Stimulated activated naive CD8-positive, alpha-beta T cell treated with anti-CD3 and anti-CD28 coated beads, Interleukin-15, Interleukin-2, amounts not matched to agents 100 ng/mL and 50 ng/mL, for 24 hours (primary cell): ENCODE measurements around the gene OXNAD1.
A peak's percentile ranks its signal among the peaks of the same experiment; 100 is the strongest.

Experiments used
- H3K27ac Mint-ChIP-seq: one replicate; pipeline ENCODE4 v1.8.0; 2021; ENCODE audit warnings: mild to moderate bottlenecking, mixed read lengths
- H3K27me3 Mint-ChIP-seq: one replicate; pipeline ENCODE4 v1.8.0; 2021; ENCODE audit warnings: mixed read lengths
- H3K36me3 Mint-ChIP-seq: one replicate; pipeline ENCODE4 v1.8.0; 2021; ENCODE audit warnings: low read depth, mixed read lengths
- H3K4me1 Mint-ChIP-seq: one replicate; pipeline ENCODE4 v1.8.0; 2021; ENCODE audit warnings: low read depth, mixed read lengths
- H3K4me3 Mint-ChIP-seq: one replicate; pipeline ENCODE4 v1.8.0; 2021; ENCODE audit warnings: mild to moderate bottlenecking, mixed read lengths
- H3K9me3 Mint-ChIP-seq: one replicate; pipeline ENCODE4 v1.8.0; 2021; ENCODE audit warnings: mixed read lengths

OXNAD1 gene

DNA sequence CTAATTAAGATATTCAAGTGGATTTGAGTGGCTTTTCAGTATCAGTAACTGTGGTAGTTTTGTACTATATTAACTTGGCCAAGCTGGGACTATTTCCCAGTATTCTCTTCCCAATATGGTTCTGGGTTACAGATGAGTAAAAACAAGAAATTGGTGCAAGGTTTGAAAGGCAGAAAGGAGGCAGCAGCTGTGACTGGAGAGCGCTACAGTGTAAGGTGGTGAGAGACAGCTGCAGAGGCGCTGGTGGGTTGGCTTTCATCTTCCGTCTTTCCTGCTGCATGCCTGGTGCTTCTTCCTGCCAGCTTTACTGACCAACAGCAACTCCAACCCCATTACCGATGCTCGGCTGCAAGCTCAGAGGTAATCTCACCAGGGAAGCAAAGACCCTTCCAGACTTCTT is 10.1 kb upstream of the OXNAD1 start:
- Mint-ChIP-seq H3K27me3 (no peaks in the 10 kb centered on the region), H3K36me3 (peaks cover 8% of the 10 kb centered on the region), H3K4me1 (peaks cover 13% of the 10 kb centered on the region), H3K27ac (no peak overlapping the region), H3K4me3 (no peak overlapping the region), H3K9me3 (no peaks in the 10 kb centered on the region)

DNA sequence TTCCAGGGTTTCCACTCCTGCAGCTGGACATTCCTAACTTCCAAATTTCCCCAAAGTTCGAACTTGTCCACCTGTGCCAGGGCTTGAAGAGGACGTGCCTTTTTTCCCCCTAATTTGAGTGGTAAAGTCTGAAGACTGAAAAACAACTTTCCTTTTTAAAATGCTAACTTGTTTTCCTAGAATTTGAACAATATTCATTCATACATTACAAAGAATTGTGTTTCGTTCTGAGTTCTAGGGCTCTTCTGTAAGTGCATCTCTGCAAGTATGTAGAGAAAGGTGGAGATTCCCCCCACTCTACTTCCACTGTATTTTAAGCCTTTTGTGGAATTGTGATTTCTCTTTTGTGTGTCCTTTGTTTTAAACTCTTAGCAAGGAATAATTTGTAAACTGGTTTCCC is 9.7 kb upstream of the OXNAD1 start:
- peaks cover 12% of the 10 kb centered on the region for H3K36me3 Mint-ChIP-seq
- H3K4me3 Mint-ChIP-seq = no peak overlapping the region
- no peaks in the 10 kb centered on the region for H3K9me3 Mint-ChIP-seq
- no peaks in the 10 kb centered on the region for H3K27me3 Mint-ChIP-seq
- H3K4me1 Mint-ChIP-seq = peaks cover 14% of the 10 kb centered on the region
- H3K27ac Mint-ChIP-seq = no peak overlapping the region

DNA sequence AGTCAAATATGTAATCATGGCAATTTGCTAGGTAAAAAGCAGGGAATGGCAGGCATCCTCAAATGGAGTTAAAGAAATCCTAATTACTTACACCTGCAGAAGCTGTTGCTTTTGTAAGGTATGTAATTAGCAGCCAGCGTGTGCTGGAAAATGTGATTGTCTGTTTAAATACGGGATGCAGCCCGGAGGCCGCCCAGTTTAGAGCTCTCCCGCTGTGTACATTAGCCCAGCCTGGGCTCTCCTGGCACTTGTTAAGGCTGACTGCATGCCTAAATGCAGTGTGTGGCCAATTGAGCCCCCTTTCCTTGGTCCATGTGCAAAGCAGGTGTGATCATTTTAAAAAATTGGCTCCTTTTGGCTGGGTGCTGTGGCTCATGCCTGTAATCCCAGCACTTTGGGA is 9.3 kb upstream of the OXNAD1 start:
- Mint-ChIP-seq H3K4me1 (peaks cover 14% of the 10 kb centered on the region), H3K9me3 (no peaks in the 10 kb centered on the region), H3K27ac (no peak overlapping the region), H3K36me3 (peaks cover 12% of the 10 kb centered on the region), H3K4me3 (no peak overlapping the region), H3K27me3 (no peaks in the 10 kb centered on the region)

DNA sequence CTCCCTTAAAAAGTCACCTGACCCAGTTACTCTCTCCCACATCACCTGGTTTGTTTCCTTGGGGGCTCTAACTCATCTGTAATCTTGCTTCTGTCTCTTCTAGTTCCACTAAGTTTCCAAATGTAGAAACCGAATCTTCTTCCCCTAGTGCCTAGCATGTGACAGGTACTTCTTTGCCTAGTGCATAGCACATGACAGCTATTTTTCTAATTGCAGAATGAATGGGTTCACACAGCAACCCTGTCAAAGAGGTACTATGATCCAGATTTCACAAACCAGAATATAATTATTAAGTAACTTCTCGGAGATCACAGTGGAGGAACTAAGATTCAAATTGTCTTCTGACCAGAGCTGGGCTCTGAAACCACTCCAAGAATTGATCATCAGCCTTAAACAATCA is 7.7 kb upstream of the OXNAD1 start:
- Mint-ChIP-seq H3K27ac (no peak overlapping the region), H3K36me3 (peaks cover 17% of the 10 kb centered on the region), H3K27me3 (no peaks in the 10 kb centered on the region), H3K4me3 (no peak overlapping the region), H3K9me3 (no peaks in the 10 kb centered on the region), H3K4me1 (peaks cover 14% of the 10 kb centered on the region)

DNA sequence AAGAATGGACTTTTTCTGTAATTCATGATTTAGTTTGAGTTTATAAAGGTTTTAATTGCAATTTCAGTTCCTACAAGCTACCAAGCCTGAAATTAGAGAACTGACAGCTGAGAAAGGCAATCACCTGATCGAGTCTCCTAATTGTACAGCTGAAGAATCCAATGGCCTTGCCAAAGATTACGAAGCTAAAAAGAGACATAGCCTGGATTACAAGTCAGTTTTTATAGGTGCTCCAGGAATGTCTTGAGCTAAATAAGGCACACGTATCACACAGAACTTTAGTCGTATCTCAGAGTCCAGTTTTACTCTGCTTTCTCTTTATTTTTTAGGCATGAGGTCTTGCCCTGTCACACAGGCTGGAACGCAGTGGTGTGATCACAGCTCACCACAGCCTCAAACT is 6.8 kb upstream of the OXNAD1 start:
- H3K4me3 Mint-ChIP-seq = no peak overlapping the region
- no peaks in the 10 kb centered on the region for H3K27me3 Mint-ChIP-seq
- H3K9me3 Mint-ChIP-seq = no peaks in the 10 kb centered on the region
- no peak overlapping the region for H3K27ac Mint-ChIP-seq
- peaks cover 17% of the 10 kb centered on the region for H3K36me3 Mint-ChIP-seq
- peaks cover 9% of the 10 kb centered on the region for H3K4me1 Mint-ChIP-seq

DNA sequence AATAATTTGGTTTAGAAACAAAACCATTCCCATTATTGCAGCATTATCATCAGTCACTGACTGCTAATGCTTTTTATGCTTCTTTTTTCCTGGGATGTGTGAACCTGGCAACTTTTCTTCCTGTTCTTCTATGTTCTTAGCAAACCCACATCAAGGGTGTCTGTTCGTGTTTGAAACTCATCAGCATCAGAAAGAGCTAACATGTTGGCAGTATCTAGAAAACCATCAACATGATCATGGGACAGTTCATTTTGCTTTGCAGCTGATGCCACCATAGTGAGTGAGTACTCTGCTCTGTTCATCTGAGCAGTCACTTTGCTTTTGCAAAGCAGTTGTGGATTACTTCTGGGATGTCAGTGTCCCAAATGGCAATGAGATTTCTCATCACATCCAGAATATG is 6.1 kb upstream of the OXNAD1 start:
- no peaks in the 10 kb centered on the region for H3K27me3 Mint-ChIP-seq
- H3K9me3 Mint-ChIP-seq = no peaks in the 10 kb centered on the region
- no peak overlapping the region for H3K4me3 Mint-ChIP-seq
- no peak overlapping the region for H3K27ac Mint-ChIP-seq
- peaks cover 10% of the 10 kb centered on the region for H3K4me1 Mint-ChIP-seq
- H3K36me3 Mint-ChIP-seq = peaks cover 17% of the 10 kb centered on the region

DNA sequence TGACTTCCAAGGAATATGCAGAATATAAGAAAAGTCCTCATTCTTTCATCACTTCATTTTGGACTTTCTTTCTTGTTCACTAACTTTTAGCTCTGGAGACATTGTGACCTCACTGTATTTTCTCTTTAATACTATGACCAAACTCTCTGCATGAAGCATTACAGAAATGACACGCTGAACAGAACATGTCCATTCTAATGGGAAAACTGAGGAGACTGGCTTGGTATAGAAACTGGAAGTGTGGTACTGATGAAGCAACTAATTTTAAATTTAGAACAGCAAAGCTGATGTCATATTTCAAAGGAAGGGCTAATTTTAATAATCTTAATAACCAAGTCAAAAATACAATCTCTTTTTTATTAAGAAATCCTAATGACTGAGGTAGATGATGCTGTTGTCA is 5.0 kb upstream of the OXNAD1 start:
- Mint-ChIP-seq H3K36me3 (peaks cover 21% of the 10 kb centered on the region), H3K4me3 (no peak overlapping the region), H3K9me3 (no peaks in the 10 kb centered on the region), H3K27me3 (no peaks in the 10 kb centered on the region), H3K27ac (no peak overlapping the region), H3K4me1 (peaks cover 11% of the 10 kb centered on the region)

DNA sequence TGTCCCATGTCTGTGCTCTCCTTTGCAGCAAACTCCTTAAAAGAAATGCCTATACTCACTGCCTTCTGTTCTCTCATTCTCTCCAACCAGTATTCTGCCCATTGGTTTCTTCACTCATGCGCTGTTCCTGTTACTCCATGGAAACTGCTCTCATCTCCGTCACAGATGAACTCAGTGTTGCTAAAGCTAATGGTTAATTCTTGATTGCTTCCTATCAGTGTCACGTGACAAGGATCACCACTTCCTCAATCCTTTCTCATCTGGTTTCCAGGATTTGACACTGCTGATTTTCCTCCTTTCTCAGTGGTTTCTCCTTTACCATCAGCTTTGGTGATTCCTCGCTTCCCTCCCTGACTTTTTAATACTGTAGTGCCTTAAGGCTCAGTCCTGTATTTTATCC is 2.8 kb upstream of the OXNAD1 start:
- no peak overlapping the region for H3K27ac Mint-ChIP-seq
- no peaks in the 10 kb centered on the region for H3K27me3 Mint-ChIP-seq
- H3K4me1 Mint-ChIP-seq = peaks cover 25% of the 10 kb centered on the region
- no peak overlapping the region for H3K4me3 Mint-ChIP-seq
- H3K36me3 Mint-ChIP-seq = peaks cover 21% of the 10 kb centered on the region
- no peaks in the 10 kb centered on the region for H3K9me3 Mint-ChIP-seq

DNA sequence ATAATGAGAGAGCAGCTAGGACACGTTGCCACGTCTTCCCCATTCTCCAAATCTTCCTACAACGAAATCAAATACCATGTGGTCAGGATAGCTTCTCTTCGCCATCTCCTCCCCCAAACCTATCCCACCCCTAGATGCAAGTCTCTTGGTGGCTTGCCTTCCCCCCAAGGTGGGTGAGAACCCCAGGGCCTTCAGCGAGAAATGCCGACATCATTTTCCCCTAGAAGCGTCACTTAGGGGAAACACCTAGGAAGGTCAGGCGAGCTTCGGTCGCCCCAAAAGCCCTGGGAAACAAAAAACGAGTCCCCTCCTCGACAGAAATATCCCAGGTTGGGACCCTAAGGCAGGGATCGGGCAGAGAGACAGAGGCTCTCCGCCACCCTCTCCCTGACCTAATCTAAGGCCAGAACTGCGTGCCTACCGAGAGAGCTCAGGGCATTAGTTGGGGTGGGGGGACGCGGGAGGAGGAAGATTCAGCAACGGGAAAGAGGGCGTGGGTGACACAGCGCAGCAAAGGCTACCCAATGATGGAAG is 771 bp upstream of the OXNAD1 start:
- peak overlapping the region; percentile 98 for H3K27ac Mint-ChIP-seq
- H3K9me3 Mint-ChIP-seq = no peaks in the 10 kb centered on the region
- peaks cover 22% of the 10 kb centered on the region for H3K36me3 Mint-ChIP-seq
- H3K4me3 Mint-ChIP-seq = peak overlapping the region; percentile 98
- no peaks in the 10 kb centered on the region for H3K27me3 Mint-ChIP-seq
- peaks cover 38% of the 10 kb centered on the region for H3K4me1 Mint-ChIP-seq

DNA sequence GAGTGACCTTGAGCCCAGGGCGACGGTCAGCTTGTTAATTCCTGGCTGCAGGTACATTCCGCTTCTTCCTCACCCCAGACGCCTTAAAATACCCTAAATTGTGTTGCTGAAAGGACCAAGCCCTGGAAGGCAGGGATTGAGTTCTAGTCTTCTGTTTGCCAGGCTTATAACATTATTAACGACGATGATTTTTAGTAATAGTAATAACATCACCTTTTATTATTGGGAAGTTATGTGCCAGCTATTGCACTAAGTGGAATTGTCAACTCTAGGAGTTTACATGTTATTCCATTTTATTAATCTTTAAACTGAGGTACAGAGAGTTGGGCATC is 409 bp downstream of the OXNAD1 start:
- Mint-ChIP-seq H3K4me1 (peaks cover 34% of the 10 kb centered on the region), H3K27ac (peak overlapping the region; percentile 98), H3K27me3 (no peaks in the 10 kb centered on the region), H3K4me3 (peak overlapping the region; percentile 98), H3K9me3 (no peaks in the 10 kb centered on the region), H3K36me3 (peaks cover 24% of the 10 kb centered on the region)

DNA sequence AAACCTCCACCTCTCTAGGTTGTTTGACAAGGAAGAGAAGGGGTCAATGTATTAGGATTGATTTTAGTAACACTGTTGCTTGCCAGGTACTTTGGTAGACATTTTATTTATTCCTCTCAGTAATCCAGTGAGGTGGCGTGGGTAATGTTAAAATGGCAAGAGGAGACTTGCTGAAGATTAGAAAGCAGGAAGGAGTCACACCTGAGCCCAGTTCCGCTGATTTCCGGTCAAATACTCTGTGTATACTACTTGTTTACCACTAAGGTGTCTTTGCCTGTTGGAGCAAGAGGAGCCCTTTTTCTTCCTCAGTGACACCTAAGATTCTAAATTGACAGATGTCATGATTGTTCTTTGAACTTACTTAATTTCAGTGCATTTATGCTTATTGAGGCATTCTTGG is 1.7 kb downstream of the OXNAD1 start:
- peak overlapping the region; percentile 98 for H3K4me3 Mint-ChIP-seq
- H3K4me1 Mint-ChIP-seq = peaks cover 34% of the 10 kb centered on the region
- no peaks in the 10 kb centered on the region for H3K27me3 Mint-ChIP-seq
- H3K9me3 Mint-ChIP-seq = no peaks in the 10 kb centered on the region
- H3K27ac Mint-ChIP-seq = peak overlapping the region; percentile 42
- H3K36me3 Mint-ChIP-seq = peaks cover 30% of the 10 kb centered on the region

DNA sequence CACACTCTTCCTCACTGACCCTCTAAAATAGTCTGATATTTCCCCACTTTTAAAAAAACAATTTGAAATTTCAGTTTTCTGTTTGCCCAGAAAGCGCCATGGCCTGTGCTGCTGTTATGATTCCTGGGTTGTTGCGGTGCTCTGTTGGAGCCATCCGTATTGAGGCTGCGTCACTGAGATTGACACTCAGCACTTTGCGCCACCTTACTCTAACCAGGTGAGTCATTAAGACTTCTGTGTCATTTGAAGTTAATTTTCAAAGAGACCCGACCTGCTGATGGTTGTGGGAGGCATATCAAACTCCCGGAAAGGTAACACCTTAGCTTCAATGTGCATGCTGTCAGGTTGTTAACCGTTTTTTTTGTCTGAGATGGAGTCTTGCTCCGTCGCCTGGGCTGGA is 5.8 kb downstream of the OXNAD1 start:
- H3K27ac Mint-ChIP-seq = no peak overlapping the region
- no peaks in the 10 kb centered on the region for H3K27me3 Mint-ChIP-seq
- H3K36me3 Mint-ChIP-seq = peaks cover 54% of the 10 kb centered on the region
- peaks cover 26% of the 10 kb centered on the region for H3K4me1 Mint-ChIP-seq
- H3K4me3 Mint-ChIP-seq = no peak overlapping the region
- no peaks in the 10 kb centered on the region for H3K9me3 Mint-ChIP-seq

DNA sequence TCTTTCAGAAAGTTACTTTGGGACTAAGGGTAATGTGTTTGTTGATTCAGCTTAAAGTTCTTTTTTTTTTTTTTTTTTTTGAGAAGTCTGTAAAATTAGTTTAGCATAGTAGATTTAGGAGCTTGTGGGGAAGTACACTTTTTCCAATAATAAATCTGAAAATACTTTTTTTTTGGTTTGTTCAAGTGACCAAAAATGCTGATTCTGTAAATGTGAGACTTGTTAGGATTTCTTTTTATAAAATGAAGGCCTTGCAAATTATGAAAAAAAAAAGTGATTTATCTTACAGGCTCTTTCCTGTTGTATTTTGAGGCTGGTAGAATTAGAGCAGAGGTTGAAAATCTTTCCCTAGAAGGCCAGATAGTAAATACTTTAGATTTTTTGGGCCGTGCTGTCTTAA is 7.6 kb downstream of the OXNAD1 start:
- no peak overlapping the region for H3K4me3 Mint-ChIP-seq
- peaks cover 9% of the 10 kb centered on the region for H3K4me1 Mint-ChIP-seq
- H3K27me3 Mint-ChIP-seq = no peaks in the 10 kb centered on the region
- H3K36me3 Mint-ChIP-seq = peaks cover 61% of the 10 kb centered on the region
- no peaks in the 10 kb centered on the region for H3K9me3 Mint-ChIP-seq
- H3K27ac Mint-ChIP-seq = no peak overlapping the region

DNA sequence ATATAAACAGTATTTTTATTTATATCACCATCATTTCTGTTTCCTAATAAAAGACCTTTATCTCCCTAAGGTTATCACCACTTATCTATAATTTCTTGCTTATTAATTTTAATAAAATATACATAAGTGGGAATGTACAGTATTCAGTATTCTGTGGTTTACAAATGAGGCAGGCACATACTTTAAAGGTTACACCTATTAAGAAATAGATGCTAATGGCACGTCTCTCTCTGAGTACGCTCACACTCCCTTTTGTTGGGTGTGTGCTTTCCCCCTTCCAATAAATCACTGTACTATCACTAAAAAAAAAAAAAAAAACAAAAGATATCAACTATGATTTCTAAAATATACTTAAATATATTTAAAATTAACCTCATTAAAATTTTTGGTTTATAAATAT is 8.9 kb downstream of the OXNAD1 start:
- H3K36me3 Mint-ChIP-seq = peaks cover 66% of the 10 kb centered on the region
- H3K4me3 Mint-ChIP-seq = no peak overlapping the region
- H3K4me1 Mint-ChIP-seq = peaks cover under 1% of the 10 kb centered on the region
- no peaks in the 10 kb centered on the region for H3K9me3 Mint-ChIP-seq
- no peak overlapping the region for H3K27ac Mint-ChIP-seq
- H3K27me3 Mint-ChIP-seq = no peaks in the 10 kb centered on the region

DNA sequence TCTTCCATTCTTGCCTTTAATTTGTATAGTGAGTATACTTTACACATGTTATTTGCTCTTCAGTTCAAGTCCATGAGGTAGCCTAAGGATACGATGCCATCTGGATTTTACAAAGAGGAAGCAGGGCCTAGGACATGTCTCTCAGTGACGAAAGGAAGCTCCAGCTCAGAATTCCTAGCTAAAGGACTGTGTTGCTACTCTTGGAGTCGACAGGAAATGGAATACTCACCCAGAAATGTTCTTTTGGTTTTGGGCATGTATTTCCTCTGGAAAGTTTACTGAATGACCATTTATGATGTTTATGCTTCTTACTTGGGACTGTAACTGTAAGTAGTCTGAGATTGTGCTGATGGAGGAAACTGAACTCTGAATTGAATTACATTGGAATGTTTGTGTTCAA is 12.5 kb downstream of the OXNAD1 start:
- H3K27me3 Mint-ChIP-seq = no peaks in the 10 kb centered on the region
- H3K27ac Mint-ChIP-seq = no peak overlapping the region
- no peaks in the 10 kb centered on the region for H3K9me3 Mint-ChIP-seq
- no peak overlapping the region for H3K4me3 Mint-ChIP-seq
- H3K4me1 Mint-ChIP-seq = no peaks in the 10 kb centered on the region
- peaks cover 46% of the 10 kb centered on the region for H3K36me3 Mint-ChIP-seq

DNA sequence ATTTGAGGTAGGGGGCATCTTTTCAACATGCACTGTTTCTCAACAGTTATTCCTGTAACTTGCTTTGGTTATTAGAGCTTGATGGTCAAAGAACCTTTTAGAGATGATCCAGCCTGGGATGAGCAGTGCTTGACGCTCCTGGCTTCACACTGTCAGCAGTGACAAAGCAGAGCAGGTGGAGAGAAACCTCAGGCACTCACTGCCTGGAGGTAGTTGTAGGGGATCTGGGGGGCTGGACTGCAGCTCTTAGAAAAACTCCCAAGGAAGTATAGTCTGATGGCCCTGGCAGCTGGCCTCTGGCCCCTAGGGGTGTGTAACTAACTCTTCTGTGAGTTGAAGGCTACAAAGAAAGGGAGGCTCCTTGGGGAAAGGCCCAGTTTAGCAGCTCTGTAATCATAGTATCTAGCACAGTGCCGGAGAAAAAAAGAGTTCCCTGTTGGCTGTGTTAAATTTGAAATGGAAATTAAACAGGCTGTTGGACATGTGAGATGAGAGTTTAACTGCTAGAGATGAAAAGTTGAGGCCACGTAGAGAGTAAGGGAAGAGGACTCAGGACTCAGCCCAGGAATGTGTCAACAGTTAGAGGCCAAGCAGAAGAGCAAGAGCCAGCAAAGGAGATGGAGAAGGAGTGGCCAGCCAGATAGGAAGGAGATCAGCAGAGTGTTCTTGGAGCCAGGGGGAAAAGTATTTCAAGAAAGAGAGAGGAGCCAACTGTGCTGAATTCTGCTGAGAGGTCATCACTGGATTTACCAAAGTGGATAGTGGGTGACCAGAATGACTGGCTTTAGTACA is 14.2 kb downstream of the OXNAD1 start:
- Mint-ChIP-seq H3K4me1 (peaks cover 6% of the 10 kb centered on the region), H3K9me3 (no peaks in the 10 kb centered on the region), H3K27me3 (no peaks in the 10 kb centered on the region)

More for the DNA sequence above, 14.2 kb downstream of the OXNAD1 start:
- Mint-ChIP-seq H3K27ac (no peak overlapping the region), H3K4me3 (no peak overlapping the region), H3K36me3 (peaks cover 56% of the 10 kb centered on the region)
